SK-N-SH treated with all-trans-retinoic acid at 6 μM for 48 hours (cell line): Measurements from ENCODE around the gene BCL10.

Source experiments
- CREB5 ChIP-seq: fragments of 250-450 bp; sonication (Bioruptor Pico); IDR thresholded peaks from 2 replicates; pipeline ENCODE4 v1.5.1; 2020; ENCODE audit warnings: low read depth, mild to moderate bottlenecking, moderate library complexity
- ESRRG ChIP-seq: fragments of 250-450 bp; sonication (Bioruptor Pico); IDR thresholded peaks from 2 replicates; pipeline ENCODE4 v1.6.1; 2021; ENCODE audit warnings: mild to moderate bottlenecking
- OSR1 ChIP-seq: fragments of 250-450 bp; sonication (Bioruptor Pico); IDR thresholded peaks from 2 replicates; pipeline ENCODE4 v1.8.0; 2022; ENCODE audit warnings: moderate library complexity, mild to moderate bottlenecking, inconsistent platforms
- PPARA ChIP-seq: fragments of 250-450 bp; sonication (Bioruptor Pico); IDR thresholded peaks from 2 replicates; pipeline ENCODE4 v1.5.0; 2020; ENCODE audit warnings: mild to moderate bottlenecking, borderline replicate concordance
- SNAI2 ChIP-seq: fragments of 250-450 bp; sonication (Bioruptor Pico); IDR thresholded peaks from 2 replicates; pipeline ENCODE4 v1.5.0; 2020; ENCODE audit warnings: mild to moderate bottlenecking, moderate library complexity
- TCF4 ChIP-seq: fragments of 250-450 bp; sonication (Bioruptor Pico); IDR thresholded peaks from 2 replicates; pipeline ENCODE4 v1.8.0; 2021; ENCODE audit warnings: mild to moderate bottlenecking, moderate library complexity, borderline replicate concordance
- TSHZ2 ChIP-seq: fragments of 250-450 bp; sonication (Bioruptor Pico); IDR thresholded peaks from 2 replicates; pipeline ENCODE4 v1.5.0; 2020; ENCODE audit warnings: mild to moderate bottlenecking, moderate library complexity
- ZFP3 ChIP-seq: fragments of 250-450 bp; sonication (Bioruptor Pico); IDR thresholded peaks from 2 replicates; pipeline ENCODE4 v1.5.0; 2020; ENCODE audit warnings: mild to moderate bottlenecking, moderate library complexity
- ZNF70 ChIP-seq: fragments of 450-650 bp; formaldehyde crosslinking; IDR thresholded peaks from 2 replicates; pipeline ENCODE4 v1.5.0; 2020; ENCODE audit warnings: mild to moderate bottlenecking, moderate library complexity
- ZNF8 ChIP-seq: fragments of 450-650 bp; formaldehyde crosslinking; IDR thresholded peaks from 2 replicates; pipeline ENCODE4 v1.5.0; 2020; ENCODE audit warnings: mild to moderate bottlenecking, moderate library complexity
- TF ChIP-seq, protein P1 (sequence below): fragments of 250-450 bp; sonication (Bioruptor Pico); IDR thresholded peaks from 2 replicates; pipeline ENCODE4 v1.8.0; 2021; ENCODE audit warnings: low read depth, mild to moderate bottlenecking, moderate library complexity, borderline replicate concordance

DNA sequence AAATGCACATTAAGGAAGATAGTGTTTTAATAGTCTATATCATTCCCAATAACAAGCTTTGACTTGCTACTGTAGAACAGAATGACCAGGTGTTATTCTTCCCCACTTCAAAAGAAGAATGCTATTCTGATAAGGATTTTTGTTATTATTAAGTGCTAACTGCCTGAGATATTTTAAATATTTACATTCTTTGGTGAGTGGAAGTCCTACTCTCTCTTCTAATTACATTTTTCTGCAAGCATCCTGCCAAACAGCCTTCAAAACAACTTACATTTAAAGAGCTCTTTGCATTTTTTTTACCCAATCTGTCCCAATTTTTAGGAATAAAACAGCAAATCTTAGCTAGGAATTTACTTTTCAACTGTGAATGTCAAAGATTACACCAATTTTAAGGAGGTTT, 52.1 kb downstream of the BCL10 start:
- TF ChIP-seq ESRRG (CRISPR knock-in tag): no peak
- TF ChIP-seq ZNF70 (CRISPR knock-in tag): no peak
- no peak for TF ChIP-seq OSR1 (CRISPR knock-in tag)
- TF ChIP-seq ZNF8: no peak
- TF ChIP-seq PPARA (CRISPR knock-in tag): no peak
- no peak for TF ChIP-seq SNAI2 (CRISPR knock-in tag)
- TF ChIP-seq CREB5 (CRISPR knock-in tag): no peak
- no peak for TF ChIP-seq TCF4 (CRISPR knock-in tag)
- TF ChIP-seq, protein P1, sequence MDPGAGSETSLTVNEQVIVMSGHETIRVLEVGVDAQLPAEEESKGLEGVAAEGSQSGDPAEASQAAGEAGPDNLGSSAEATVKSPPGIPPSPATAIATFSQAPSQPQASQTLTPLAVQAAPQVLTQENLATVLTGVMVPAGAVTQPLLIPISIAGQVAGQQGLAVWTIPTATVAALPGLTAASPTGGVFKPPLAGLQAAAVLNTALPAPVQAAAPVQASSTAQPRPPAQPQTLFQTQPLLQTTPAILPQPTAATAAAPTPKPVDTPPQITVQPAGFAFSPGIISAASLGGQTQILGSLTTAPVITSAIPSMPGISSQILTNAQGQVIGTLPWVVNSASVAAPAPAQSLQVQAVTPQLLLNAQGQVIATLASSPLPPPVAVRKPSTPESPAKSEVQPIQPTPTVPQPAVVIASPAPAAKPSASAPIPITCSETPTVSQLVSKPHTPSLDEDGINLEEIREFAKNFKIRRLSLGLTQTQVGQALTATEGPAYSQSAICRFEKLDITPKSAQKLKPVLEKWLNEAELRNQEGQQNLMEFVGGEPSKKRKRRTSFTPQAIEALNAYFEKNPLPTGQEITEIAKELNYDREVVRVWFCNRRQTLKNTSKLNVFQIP (CRISPR knock-in tag): no peak
- no peak for TF ChIP-seq TSHZ2
- no peak for TF ChIP-seq ZFP3
